HCT116 (cell line): ENCODE measurements around the gene CSTA. TPM values are rescaled to one million over a fixed set of nuclear protein-coding genes. Genes with fewer than 3 reads are reported as not detected.

ENCODE experiments used
- ATAC-seq: fragments of 200-7000 bp; cut with Tn5 transposase; 2 replicates; pipeline ENCODE4 v1.9.1; 2020; ENCODE audit warnings: mild to moderate bottlenecking, moderate library complexity
- BruUV-seq: library from RNA; stranded (reverse); fragments of 400-500 nt; replicated peaks from 2 replicates; lab custom pipeline; 2021; lab: Mats Ljungman, UMichigan
- CTCF ChIA-PET: fragments of 300-600 bp; sonication (Branson Sonifier 250); formaldehyde crosslinking; loops from one replicate; lab custom pipeline; 2021; ENCODE audit warnings: antibody characterized with exemption; lab: Charles Lee
- POLR2A ChIA-PET: fragments of 300-600, 350-600 bp; sonication (Branson Sonifier 250); formaldehyde crosslinking; loops from one replicate; lab custom pipeline; 2021; ENCODE audit warnings: antibody characterized with exemption; lab: Charles Lee
- RAD21 ChIA-PET, 2 experiments: fragments of 300-600 bp; sonication (Branson Sonifier 250); formaldehyde crosslinking; loops; one replicate each; lab custom pipeline; 2023; ENCODE audit warnings: low total read pairs in 2 of 2; ENCODE audit not compliant: uncharacterized antibody in 2 of 2, unreplicated experiment in 2 of 2, low non-redundant PET in 1 of 2; lab: Charles Lee
- DNase-seq: peaks from one replicate; pipeline ENCODE4 v3.0.0-alpha.2; 2010; ENCODE audit warnings: low read depth, low spot score
- H2AFZ ChIP-seq: fragments of 200-600 bp; shearing (Covaris generic), sonication (generic); 2 replicates; pipeline ENCODE4 v1.6.1; 2017; ENCODE audit warnings: low read depth, mixed run types, mixed read lengths, antibody characterized with exemption, low read length; ENCODE audit not compliant: poor library complexity, severe bottlenecking
- H3K27ac ChIP-seq: 2 replicates; pipeline ENCODE4 v1.5.1; 2012; ENCODE audit warnings: low read depth, low read length
- H3K27me3 ChIP-seq: fragments of 200-600 bp; sonication (generic); 2 replicates; pipeline ENCODE4 v1.6.1; 2016; ENCODE audit warnings: mixed run types, low read length, mixed read lengths; ENCODE audit not compliant: insufficient read depth
- H3K36me3 ChIP-seq, 2 experiments: fragments of 200-500 bp in 1 of 2; fragments of 200-600 bp in 1 of 2; sonication (Bioruptor generic) in 1 of 2; sonication (generic) in 1 of 2; 2 replicates each; pipeline versions ENCODE4 v1.5.1 to v1.6.1; 2014 to 2016; ENCODE audit warnings: low read length in 2 of 2, inconsistent platforms in 1 of 2, mixed read lengths in 1 of 2, mixed run types in 1 of 2; ENCODE audit not compliant: insufficient read depth in 2 of 2, control insufficient read depth in 1 of 2
- H3K4me1 ChIP-seq, 2 experiments: fragments of 200-600 bp in 1 of 2; sonication (generic) in 1 of 2; 2 replicates each; pipeline versions ENCODE4 v1.5.1 to v1.6.1; 2012 to 2017; ENCODE audit warnings: low read length in 2 of 2, inconsistent platforms in 1 of 2, mild to moderate bottlenecking in 1 of 2, mixed read lengths in 1 of 2, mixed run types in 1 of 2, moderate library complexity in 1 of 2; ENCODE audit not compliant: insufficient read depth in 2 of 2, control insufficient read depth in 1 of 2
- H3K4me2 ChIP-seq: fragments of 200-600 bp; sonication (generic); 2 replicates; pipeline ENCODE4 v1.6.1; 2017; ENCODE audit warnings: mixed run types, low read length, mixed read lengths
- H3K4me3 ChIP-seq, 2 experiments: fragments of 200-600 bp in 1 of 2; sonication (generic) in 1 of 2; replicated peaks in 1 of 2; 2 replicates each; pipeline ENCODE4 v1.5.1; 2011 to 2016; ENCODE audit warnings: low read length in 2 of 2, control low read depth in 1 of 2, low read depth in 1 of 2, mild to moderate bottlenecking in 1 of 2, mixed read lengths in 1 of 2, mixed run types in 1 of 2
- H3K79me2 ChIP-seq: fragments of 200-600 bp; sonication (generic); 2 replicates; pipeline ENCODE4 v1.6.1; 2017; ENCODE audit warnings: mild to moderate bottlenecking, mixed run types, low read length, moderate library complexity, mixed read lengths; ENCODE audit not compliant: insufficient read depth
- H3K9ac ChIP-seq: fragments of 200-600 bp; sonication (generic); 2 replicates; pipeline ENCODE4 v1.6.1; 2016; ENCODE audit warnings: low read length, mixed read lengths
- H3K9me2 ChIP-seq: fragments of 200-600 bp; sonication (generic), shearing (Covaris generic); 2 replicates; pipeline ENCODE4 v1.6.1; 2017; ENCODE audit warnings: mixed run types, mild to moderate bottlenecking, moderate library complexity; ENCODE audit not compliant: insufficient read depth
- H3K9me3 ChIP-seq, 2 experiments: fragments of 200-500 bp in 1 of 2; fragments of 200-600 bp in 1 of 2; sonication (Bioruptor generic) in 1 of 2; sonication (generic) in 1 of 2; 2 replicates each; pipeline ENCODE4 v1.6.1; 2014 to 2017; ENCODE audit warnings: low read length in 2 of 2, mixed read lengths in 2 of 2, inconsistent platforms in 1 of 2, low read depth in 1 of 2, mild to moderate bottlenecking in 1 of 2, mixed run types in 1 of 2, moderate library complexity in 1 of 2; ENCODE audit not compliant: control insufficient read depth in 1 of 2, insufficient read depth in 1 of 2
- H4K20me1 ChIP-seq: fragments of 200-600 bp; sonication (generic), shearing (Covaris generic); 2 replicates; pipeline ENCODE4 v1.6.1; 2017; ENCODE audit warnings: mixed run types, mild to moderate bottlenecking, moderate library complexity; ENCODE audit not compliant: insufficient read depth
- EZH2 ChIP-seq: fragments of 200-600 bp; sonication (generic); IDR thresholded peaks from 2 replicates; pipeline ENCODE4 v1.6.1; 2017; ENCODE audit warnings: antibody characterized with exemption, mixed run types
- FOSL1 ChIP-seq: IDR thresholded peaks from 2 replicates; pipeline ENCODE4 v1.6.1; 2012; ENCODE audit warnings: low read depth
- POLR2A ChIP-seq: IDR thresholded peaks from 2 replicates; pipeline ENCODE4 v1.7.0; 2011; ENCODE audit warnings: borderline replicate concordance; ENCODE audit not compliant: insufficient read depth, insufficient read length; ENCODE audit errors: extremely low read depth
- POLR2AphosphoS5 ChIP-seq: IDR thresholded peaks from 2 replicates; pipeline ENCODE4 v1.6.1; 2011; ENCODE audit warnings: mild to moderate bottlenecking, low read depth, low read length, moderate library complexity
- SIN3A ChIP-seq: IDR thresholded peaks from 2 replicates; pipeline ENCODE4 v1.6.1; 2012; ENCODE audit warnings: low read depth
- SP1 ChIP-seq: IDR thresholded peaks from 2 replicates; pipeline ENCODE4 v1.6.1; 2012; ENCODE audit warnings: low read depth
- SRF ChIP-seq: IDR thresholded peaks from 2 replicates; pipeline ENCODE4 v1.6.1; 2012; ENCODE audit warnings: low read depth
- ZBTB33 ChIP-seq: IDR thresholded peaks from 2 replicates; pipeline ENCODE4 v1.6.1; 2011; ENCODE audit warnings: mild to moderate bottlenecking, low read length, moderate library complexity; ENCODE audit not compliant: insufficient replicate concordance; ENCODE audit errors: extremely low read depth
- ZFX ChIP-seq: fragments of 450-650 bp; IDR thresholded peaks from 2 replicates; pipeline ENCODE4 v1.6.1; 2017
- ZNF274 ChIP-seq: fragments of 200-500 bp; sonication (Bioruptor generic); IDR thresholded peaks from 2 replicates; pipeline ENCODE4 v1.6.1; 2014; ENCODE audit warnings: mild to moderate bottlenecking, low read depth, low read length, inconsistent platforms
- intact Hi-C: fragments of 100-400 bp; cut with micrococcal nuclease; formaldehyde crosslinking; loops from 2 replicates; pipeline ENCODE4 v1.10.0; 2022
- total RNA-seq: library from RNA; stranded (reverse); gene quantifications from one replicate; pipeline ENCODE4 v1.2.1, GENCODE V29; 2021; ENCODE audit not compliant: unreplicated experiment

Gene CSTA
- total RNA-seq, 1 experiment from 2014 or later = 11.0 TPM

- no peaks in the 10 kb centered on the region for H3K9me3 ChIP-seq
- H3K36me3 ChIP-seq = no peaks in the 10 kb centered on the region
- no peak for TF ChIP-seq POLR2AphosphoS5
- TF ChIP-seq POLR2A = no peak
- TF ChIP-seq SIN3A = no peak
- TF ChIP-seq SP1 = no peak
- TF ChIP-seq ZBTB33 = no peak
- TF ChIP-seq EZH2 = no peak
- no peak overlapping the region for H3K4me3 ChIP-seq
- ChIA-PET POLR2A (no interaction called here), CTCF (no interaction called here), RAD21 (no interaction called here)
- H3K4me1 ChIP-seq = no peaks in the 10 kb centered on the region
- ATAC-seq (no peak), DNase-seq (no peak)
- H3K9me2 ChIP-seq = no peaks in the 10 kb centered on the region
- H2AFZ ChIP-seq = no peak overlapping the region
- H3K79me2 ChIP-seq = no peaks in the 10 kb centered on the region
- no peaks in the 10 kb centered on the region for H4K20me1 ChIP-seq
- H3K4me2 ChIP-seq = no peak overlapping the region
- no peaks in the 10 kb centered on the region for H3K27me3 ChIP-seq
- no peak overlapping the region for H3K27ac ChIP-seq
- no peak overlapping the region for H3K9ac ChIP-seq
- BruUV-seq = no TSS peak
- intact Hi-C loops = no loop called here
Measured at GRCh38 chr3:122312826-122313225, 12.2 kb upstream of the CSTA start.

GRCh38 chr3:122313281-122313680, 11.8 kb upstream of the CSTA start:
- RAD21 ChIA-PET = no interaction called here
- CTCF ChIA-PET = no interaction called here
- intact Hi-C loops = no loop called here

More at GRCh38 chr3:122313281-122313680, 11.8 kb upstream of the CSTA start:
- no peak overlapping the region for H2AFZ ChIP-seq
- ATAC-seq = no peak
- TF ChIP-seq FOSL1 = no peak
- no peak for TF ChIP-seq ZFX
- TF ChIP-seq SRF = no peak
- no peak for TF ChIP-seq ZNF274
- no peak overlapping the region for H3K4me3 ChIP-seq
- H3K9ac ChIP-seq = no peak overlapping the region
- POLR2A ChIA-PET = no interaction called here
- H3K4me2 ChIP-seq = no peak overlapping the region
- no TSS peak for BruUV-seq
- no peak for DNase-seq
- no peak overlapping the region for H3K27ac ChIP-seq
- no peaks in the 10 kb centered on the region for H3K27me3 ChIP-seq
- H3K4me1 ChIP-seq = no peaks in the 10 kb centered on the region
- H4K20me1 ChIP-seq = no peaks in the 10 kb centered on the region
- H3K9me3 ChIP-seq = no peaks in the 10 kb centered on the region
- H3K9me2 ChIP-seq = no peaks in the 10 kb centered on the region
- H3K79me2 ChIP-seq = no peaks in the 10 kb centered on the region
- no peaks in the 10 kb centered on the region for H3K36me3 ChIP-seq
